Activated T-cell treated with anti-CD3 and anti-CD28 coated beads for 48 hours (primary cell): Measurements from ENCODE around the gene COL4A4.

Source experiments
- DNase-seq: peaks from one replicate; pipeline ENCODE4 v3.0.0-alpha.2; 2020; ENCODE audit warnings: low read depth

The COL4A4 gene

DNA sequence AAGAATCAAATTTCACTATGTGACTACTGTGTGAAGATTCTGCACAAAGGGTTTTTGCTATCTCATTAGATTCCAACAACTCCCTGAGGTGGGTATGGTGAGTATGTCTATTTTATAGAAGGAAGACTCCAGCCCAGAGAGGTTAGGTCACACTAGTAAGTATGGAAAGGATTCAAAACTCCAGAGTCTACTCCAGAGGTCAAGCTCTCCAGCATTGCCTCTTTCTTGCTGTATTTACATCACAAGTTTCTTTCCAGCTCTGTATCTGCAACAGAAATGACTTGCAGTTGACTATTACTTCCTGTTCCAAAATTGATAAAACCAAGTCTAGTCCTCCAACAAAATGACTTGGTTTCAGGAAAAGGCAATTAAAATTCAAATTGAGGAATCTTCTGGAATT lies 2.1 kb downstream of the COL4A4 start:
- DNase-seq: no peak

DNA sequence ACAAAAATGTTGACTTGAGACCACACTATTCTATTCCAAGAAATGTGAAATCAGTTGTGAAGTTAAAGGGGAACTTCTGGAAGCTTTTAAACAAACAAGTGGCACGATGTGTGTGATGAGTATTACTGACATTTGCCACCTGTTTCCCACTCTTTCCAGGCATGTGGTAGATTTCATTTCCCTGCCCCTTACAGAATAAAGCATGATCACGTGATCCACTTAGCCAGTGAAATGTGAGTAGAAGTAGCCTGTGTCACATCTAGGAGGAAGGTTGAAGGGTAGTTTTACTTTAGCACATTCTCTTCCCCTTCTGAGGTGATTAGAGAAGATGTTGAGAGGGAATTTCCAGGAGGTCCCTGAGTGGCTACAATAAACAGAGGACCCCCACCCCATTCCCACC lies 3.8 kb downstream of the COL4A4 start:
- no peak for DNase-seq

DNA sequence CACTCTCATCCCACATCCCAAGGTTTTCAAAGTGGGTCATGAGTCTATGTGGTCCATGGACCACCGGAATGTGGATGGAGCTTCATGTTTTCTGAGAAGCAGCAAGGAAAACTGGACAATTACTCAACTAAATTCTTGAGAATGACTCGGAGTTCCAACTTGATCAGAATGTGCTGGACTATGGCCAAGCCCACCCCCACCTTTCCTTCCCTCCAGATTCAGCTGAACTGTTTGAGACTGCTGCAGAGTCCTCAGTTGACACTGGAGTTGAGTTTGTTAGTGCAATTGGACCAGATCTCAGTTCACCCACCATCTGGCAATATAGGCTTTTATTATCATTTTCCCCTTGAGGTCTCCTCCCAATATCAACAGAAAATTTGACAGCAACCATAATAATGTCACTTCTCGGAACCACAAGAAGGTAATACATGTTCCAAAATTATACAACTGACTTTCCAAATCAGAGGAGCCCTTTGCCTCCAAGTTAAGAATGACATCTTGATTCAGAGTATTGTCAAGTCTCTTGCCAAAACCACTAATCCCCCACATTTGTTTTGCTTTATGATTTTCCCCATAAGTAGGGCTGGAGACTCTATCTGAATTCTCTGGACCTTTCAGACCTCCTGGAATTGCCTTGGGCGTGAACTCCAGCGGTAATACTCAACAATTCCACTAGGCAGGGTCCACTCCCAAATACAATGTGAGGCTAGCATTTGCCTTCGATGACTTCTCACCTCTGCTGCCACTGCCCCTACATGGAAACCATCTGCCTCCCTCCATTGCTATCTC lies 8.8 kb downstream of the COL4A4 start:
- DNase-seq: no peak

DNA sequence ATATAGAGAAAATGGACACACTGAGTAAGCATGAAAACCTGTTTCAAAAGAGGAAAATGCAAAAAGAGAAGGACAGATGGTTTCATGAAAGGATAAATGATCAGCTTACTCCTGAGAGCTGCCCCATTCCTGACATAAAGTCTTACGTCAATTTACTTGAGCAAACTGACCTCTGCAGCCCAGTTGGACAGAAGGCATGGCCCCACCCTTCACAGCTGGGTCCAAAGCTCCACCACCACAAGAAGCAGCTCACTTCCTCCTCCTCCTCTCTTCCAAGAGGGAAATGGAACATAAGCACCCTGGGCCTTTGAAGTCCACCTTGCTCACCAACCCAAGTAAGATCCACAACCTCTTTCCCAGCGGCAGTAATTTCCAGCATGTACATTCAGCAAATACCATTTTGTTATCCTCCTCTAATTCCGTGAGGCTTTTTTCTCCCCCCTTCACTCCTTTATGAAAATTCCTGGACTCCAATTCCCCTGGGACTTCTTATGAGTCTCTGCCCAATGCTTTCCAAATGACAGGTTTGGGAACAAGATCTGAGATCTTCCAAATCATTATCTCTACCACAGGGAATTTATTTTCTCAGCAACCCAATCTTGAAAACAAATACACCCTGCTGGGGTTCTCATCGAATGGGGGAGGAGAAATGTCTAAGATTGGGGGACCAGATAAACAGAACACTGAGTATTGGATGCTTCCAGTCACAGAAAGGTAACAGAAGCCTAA lies 10.1 kb downstream of the COL4A4 start:
- no peak for DNase-seq

DNA sequence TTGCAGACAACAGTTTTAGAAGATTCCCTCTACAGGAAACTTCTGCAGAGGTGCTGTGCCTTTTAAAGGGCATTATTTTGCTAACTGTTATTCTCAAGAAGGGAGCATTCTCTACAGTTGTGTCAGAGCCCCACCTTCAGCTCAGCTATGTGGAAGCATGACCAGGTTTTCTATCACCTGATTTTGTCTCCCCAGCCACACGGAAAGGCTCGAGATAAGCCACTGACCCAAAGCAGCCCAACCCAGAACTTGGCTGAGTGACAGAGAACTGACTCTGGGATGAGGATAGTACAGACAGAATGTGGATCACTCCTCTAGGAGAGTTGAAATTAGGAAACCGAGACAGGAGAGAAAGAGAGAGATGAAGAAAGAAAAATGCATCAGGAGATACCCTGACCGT lies 10.7 kb downstream of the COL4A4 start:
- DNase-seq: no peak

DNA sequence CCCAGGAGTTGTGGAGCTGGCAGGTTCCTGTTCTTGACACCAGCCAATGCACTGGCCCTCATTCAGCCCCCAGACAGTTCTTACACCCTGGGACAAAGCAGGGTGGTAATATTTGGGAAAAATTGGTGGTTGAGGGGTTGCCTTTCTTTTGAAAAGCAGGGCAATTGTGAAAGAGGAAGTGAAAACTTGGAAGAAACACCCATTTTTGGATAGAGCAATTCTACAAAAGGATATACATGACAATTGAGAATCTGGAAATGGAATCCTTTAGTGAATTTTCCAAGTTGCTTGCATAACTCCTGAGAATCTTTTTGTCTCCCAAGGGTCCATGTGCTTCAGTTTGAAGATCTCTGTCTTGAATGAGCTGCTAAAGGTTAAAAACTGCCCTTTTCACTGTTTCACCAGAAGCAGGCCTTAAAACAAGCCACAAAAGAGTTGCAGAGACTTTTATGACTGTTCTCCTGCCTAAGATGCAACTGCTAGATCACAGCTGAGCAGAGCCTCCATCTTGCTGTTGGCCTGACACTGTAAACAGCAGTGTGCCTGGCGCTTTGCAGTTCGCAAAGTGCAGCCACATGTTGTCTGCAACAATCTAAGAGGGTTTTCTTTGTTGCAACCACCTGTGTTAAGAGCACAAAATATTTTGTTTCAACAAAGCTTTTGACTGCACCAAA lies 11.8 kb downstream of the COL4A4 start:
- no peak for DNase-seq

DNA sequence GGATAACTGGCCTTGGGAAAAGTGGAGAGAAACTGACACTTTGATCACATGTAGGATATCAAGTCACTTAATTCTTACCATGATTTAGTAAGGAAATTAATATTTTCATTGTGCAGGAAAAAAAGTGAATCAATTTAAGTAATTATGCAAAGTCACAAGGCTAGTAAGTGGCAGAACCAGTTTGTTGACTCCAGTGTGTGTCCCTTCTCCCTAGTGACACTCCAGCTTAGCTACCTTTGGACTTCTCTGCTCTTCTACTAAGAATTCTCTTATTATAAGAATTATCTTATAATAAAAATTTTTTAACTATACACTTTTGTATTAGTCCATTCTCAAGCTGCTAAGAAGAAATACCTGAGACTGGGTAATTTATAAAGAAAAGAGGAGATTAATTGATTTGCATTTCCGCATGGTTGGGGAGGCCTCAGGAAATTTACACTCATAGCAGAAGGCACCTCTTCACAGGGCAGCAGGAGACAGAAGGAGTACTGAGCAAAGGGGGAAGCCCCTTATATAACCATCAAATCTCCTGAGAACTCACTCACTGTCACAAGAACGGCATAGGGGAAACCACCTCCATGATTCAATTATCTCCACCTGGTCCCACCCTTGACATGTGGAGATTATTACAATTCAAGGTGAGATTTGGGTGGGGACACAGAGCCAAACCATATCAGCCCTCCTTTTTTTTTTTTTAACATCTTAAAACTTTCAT lies 13.6 kb downstream of the COL4A4 start:
- no peak for DNase-seq

DNA sequence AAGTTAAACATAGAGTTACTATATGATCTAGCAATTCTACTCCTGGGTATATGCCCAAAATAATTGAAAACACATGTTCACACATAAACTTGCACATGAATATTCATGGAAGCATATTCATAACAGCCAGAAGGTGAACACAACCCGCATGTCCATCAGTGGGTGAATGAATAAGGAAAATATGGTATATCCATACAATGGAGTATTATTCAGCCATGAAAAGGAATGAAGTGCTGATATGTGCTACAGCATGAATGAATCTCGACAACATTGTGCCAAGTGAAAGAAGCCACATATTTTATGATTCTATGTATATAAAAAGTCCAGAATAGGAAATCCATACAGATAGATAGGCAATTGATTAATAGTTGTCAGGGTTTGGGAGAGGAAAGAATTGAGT lies 15.9 kb downstream of the COL4A4 start:
- no peak for DNase-seq

DNA sequence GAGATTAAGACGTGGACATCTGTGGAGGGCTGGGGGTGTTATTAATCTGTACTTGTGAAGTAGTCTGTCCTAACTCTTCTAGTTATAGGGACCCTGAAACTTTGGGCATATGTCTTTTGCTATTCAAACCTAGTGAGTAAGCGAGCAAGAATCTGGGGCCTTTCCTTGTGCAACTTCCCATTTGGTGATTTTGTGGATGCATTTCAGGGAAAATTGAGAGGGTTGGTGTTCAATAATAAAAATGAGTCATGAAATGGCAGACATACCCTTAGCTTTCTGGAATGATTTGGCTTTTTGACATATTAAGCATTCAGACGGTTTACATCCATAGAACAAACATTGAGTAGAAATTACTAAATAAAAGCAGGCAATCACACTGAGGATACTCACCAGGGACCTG lies 17.0 kb downstream of the COL4A4 start:
- DNase-seq: no peak

DNA sequence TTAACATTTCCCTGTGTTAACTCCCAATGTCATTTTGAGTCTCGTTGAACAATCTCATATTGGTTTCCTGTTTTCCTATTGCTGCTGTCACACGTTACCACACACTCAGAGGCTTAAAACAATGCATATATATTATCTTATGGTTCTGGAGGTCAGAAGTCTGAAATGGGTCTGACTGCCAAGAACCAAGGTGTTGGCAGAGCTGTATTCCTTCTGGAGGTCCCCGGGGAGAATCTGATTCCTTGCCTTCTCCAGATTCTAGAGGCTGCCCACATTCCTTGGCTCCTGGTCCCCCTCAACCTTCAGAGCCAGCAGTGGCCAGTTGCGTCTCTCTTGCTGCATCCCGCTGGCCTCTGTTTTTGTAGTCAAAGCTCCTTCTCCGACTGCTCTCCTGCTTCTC lies 17.5 kb downstream of the COL4A4 start:
- no peak for DNase-seq

DNA sequence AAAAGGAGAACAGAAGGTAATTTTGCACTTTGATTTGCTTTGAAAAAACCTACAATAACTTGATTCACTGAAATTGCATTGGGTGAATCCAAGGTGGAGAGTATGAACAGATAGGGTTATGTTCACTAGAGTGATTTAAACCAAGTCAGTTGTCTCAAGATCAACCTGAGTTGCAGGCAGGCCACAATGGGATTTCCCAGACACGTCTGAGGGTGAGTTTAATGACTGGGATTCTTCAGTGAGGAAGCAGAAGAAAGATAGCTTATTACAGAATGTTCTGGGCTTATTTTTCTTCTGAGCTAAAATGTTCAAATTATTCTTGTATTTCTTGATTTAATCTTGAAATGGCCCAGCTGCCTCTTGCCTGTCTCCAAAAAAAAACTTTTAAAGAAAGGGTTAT lies 20.1 kb downstream of the COL4A4 start:
- DNase-seq: no peak

DNA sequence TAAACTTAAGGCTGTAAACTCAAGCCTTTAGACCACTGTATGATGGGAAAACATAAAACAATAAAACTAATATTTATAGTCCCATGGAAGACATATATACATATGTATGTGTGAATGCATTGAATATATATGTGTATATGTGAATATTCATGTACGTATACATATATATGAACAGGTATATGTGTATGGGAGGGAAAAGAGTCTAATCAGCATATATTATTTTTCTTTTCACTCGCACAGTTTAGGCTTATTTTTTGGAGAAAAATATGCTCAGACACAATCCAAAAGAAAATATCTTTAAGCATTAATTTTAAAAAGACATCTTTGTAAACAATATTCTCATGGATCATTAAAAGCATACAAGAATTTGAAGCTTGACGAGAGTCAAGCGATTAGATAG lies 22.7 kb downstream of the COL4A4 start:
- DNase-seq: no peak

DNA sequence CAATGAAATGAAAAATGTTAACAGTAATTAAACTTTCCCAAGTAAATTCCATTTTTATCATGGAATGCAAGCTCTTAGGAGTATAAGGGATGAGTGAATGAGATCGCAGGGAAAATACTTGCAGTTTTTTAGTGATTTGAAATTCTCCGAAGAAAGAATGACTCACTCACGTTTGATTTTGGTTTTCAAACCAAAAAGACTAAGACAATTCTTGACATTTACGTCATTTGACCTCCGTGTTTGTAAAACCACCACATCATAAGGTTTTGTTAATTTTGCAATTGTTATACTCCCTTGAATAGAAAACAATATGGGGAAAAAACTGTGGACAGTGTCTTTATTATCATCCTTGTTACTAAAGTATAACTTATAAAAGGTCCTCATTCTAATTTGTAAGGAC lies 29.4 kb downstream of the COL4A4 start:
- no peak for DNase-seq

DNA sequence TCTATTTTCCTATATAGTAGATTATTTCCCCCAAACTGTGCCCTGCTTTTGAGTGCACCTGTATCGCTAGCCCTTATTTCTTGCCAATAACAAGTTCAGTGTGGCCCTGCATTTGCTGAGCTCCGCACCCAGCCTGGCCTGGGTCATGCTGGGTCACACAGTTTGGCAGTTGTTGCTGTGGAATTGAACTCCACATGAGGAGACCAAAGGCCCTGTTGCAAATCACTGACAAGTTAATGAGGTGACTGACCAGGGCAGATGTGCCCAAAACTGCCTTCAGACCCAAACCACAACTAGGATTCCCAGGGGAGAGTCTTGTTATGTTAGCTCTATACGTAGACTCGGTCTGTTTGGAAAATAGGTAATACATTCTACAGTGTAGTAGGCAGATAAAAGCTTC lies 31.0 kb downstream of the COL4A4 start:
- DNase-seq: no peak

DNA sequence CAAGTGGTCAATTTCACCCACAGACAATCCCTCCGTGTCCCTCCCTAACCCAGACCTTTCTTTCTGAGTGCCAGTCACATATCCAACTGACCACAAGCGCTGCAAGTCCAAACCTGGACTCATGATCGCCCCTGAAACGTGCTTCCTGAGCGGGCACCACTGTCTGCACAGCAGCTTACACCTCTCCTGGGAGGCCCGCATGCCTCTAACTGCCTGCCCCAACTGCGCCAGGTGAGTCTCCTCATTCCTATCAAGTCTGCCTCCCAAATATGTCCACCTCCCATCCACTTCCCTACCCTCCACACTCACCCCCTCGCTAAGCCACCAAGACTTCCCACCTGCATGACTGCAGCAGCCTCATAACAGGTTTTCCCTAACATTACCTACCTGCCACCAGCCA lies 33.4 kb downstream of the COL4A4 start:
- no peak for DNase-seq

DNA sequence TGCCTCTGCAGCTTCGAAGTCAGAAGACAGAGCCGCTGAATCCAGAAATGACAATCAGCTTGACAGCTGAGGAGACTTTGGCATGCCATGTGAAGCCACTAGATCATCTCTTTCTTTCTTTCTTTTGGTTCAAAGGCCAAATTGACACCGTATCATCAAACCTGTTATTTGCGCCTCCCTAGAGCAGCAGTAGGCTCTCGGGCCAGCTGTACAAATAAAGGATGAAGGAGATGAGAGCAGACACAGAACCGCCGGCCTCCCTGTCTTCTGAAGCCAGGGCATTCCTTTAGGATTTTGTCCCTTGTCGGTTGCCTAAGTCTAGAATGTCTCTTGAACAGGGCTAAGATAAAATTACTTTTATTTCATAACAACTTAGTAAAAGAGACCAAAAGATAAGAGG lies 36.8 kb downstream of the COL4A4 start:
- DNase-seq: no peak

DNA sequence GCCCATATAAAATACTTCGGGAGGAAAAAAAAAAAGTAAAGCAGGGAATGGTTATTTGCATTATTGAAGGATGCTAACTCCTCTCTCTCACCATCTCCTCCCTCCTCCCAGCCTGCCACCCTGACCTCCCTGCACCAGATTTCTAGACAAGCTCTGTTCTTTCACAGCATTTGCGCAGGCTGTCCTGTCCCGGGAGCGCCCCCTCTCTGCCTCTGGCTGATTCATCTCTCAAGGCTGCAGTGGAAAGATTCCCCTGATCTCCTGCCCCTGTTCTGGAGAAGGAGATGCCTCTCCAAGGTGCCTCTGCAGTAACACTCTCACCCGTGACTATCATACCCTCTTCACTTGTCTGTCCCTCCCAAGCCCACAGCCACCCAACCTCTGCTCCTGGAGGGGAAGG lies 38.5 kb downstream of the COL4A4 start:
- no peak for DNase-seq

DNA sequence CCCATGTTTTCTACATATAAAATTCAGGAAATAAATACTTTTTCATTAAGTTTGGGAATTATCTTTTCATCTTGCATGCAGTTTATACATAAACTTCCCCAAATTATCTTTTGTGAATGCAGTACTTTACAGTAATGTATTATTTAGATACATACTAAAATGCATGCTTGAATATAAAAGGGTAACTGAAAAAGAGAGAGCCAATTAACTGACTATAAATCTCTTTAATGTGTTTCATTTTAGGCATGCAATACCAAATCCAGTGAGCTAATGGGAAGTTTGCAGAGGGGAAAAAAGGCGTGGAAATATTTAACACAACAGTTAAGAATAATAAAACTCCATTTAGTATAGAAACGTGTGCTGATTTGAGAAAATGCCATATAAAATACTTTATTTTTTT lies 39.2 kb downstream of the COL4A4 start:
- no peak for DNase-seq

DNA sequence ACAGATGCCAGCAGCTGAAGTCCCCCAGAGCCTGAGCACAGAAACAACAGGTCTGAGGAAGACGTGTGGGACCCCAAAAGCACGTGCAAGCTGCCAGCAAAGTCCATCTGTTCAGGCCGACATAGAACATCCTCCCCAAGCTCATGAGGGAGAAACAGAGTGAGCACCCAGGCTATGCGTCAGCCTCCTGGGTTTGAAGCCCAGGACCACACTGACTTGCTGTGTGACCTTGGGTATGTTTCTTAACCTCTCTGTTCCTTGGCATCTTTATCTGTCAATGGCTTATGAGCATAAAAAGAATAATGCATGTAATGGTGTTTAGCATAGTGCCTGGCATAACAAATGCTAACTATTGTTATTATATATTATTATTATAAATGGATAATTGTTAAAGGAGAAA lies 40.3 kb downstream of the COL4A4 start:
- DNase-seq: no peak

DNA sequence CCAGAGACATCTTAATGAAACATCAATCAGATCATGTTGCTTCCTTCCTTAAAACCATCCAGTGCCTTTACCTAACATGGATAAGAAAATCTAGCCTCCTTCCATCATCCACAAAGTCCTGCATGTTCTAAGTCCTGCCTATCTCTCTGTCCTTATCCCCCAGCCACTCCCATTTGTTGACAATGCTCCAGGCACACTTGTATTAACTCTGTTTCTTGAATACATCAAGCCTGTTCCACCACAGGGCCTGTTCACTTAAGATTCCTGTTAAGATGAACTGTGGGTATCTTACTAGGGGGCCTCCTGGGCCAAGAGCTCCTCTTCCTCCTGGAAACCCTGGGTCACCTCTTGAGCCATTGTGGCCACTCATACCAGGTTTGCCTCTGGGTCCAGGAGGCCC lies 45.7 kb downstream of the COL4A4 start:
- DNase-seq: no peak

DNA sequence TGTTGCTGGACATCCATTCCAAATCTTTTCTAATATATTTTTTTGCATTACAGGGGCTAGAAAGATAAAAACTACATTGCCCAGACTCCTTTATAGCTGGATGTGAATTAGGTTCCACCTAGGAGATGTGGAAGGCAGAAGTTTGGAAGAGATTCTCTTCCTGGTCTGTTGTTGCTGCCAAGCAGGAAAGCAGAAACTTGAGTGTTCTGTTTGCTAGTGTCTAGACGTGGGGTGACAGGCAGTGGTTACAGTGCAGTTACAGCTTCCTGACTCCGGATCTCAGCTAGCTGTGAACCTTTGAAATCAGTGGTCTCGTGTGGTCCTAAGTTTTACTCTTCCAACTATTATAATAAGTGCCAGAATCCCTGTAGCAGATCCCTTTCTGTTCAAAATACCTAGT lies 46.2 kb downstream of the COL4A4 start:
- DNase-seq: no peak

DNA sequence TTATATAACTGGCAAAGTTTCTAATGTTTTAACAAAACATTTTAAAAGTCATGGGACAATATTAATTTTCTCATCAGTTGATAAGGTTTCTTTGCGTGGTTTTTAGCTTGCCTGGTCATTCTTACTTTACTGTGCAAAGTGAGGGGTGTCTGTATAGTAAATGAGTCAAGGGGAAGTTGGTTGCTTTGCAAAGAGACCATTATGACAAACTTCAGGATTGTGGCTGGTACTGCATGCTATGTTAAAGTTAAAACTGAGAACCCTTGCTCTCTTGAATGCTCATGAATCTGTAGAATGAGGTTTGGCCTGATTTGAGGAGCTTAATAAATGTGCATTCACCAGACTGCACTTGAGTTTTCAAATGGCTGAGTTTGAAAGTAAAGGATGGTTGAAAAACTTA lies 47.0 kb downstream of the COL4A4 start:
- DNase-seq: no peak

DNA sequence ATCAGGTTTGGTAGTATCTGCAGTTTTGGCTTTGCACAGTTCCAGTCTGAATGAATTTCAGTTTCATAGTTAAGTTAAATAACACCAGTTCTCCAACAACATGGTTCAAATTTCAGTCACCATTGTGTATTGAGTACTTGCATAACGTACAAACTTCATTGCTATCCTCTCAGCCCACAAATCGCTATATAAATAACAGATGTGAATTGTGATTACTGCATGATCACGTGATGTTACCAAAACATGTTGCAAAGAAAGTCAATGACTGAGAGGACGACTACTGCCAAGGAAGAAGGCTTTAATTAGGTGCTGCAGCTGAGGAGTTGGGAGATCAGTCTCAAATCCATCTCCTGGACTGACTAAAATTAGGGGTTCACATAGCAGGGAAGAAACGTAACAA lies 48.2 kb downstream of the COL4A4 start:
- DNase-seq: no peak
